Skeletal muscle tissue (tissue), 4 donors: ENCODE results near the gene OSTN. TPM values are rescaled to one million over a fixed set of nuclear protein-coding genes. Genes with fewer than 3 reads are reported as not detected.
"Not testable (repeated sequence)": the region's sequence is repeated elsewhere in the genome, so short reads cannot be mapped to it uniquely, and the experiment has no call there.

Source experiments
- H3K27ac ChIP-seq: one replicate; pipeline ENCODE4 v1.7.0; 2013; ENCODE audit warnings: mild to moderate bottlenecking, low read depth, low read length, inconsistent platforms
- H3K27me3 ChIP-seq, 3 donors: one replicate each; pipeline ENCODE4 v1.7.0; 2013; ENCODE audit warnings: low read length in 3 of 3; ENCODE audit not compliant: control insufficient read depth in 3 of 3, insufficient read depth in 3 of 3
- H3K36me3 ChIP-seq, 3 donors: one replicate each; pipeline ENCODE4 v1.7.0; 2013; ENCODE audit warnings: low read length in 3 of 3; ENCODE audit not compliant: control insufficient read depth in 3 of 3, insufficient read depth in 3 of 3
- H3K4me1 ChIP-seq, 3 donors: one replicate each; pipeline ENCODE4 v1.7.0; 2013; ENCODE audit warnings: low read length in 3 of 3, mild to moderate bottlenecking in 3 of 3; ENCODE audit not compliant: control insufficient read depth in 3 of 3, insufficient read depth in 3 of 3
- H3K4me3 ChIP-seq, 3 donors: one replicate each; pipeline ENCODE4 v1.7.0; 2013; ENCODE audit warnings: low read length in 3 of 3
- H3K9ac ChIP-seq, 3 donors: one replicate each; pipeline ENCODE4 v1.7.0; 2013; ENCODE audit warnings: low read length in 3 of 3, mild to moderate bottlenecking in 3 of 3, moderate library complexity in 2 of 3, low read depth in 1 of 3
- H3K9me3 ChIP-seq, 3 donors: one replicate each; pipeline ENCODE4 v1.7.0; 2013; ENCODE audit warnings: low read length in 3 of 3; ENCODE audit not compliant: control insufficient read depth in 3 of 3
- total RNA-seq: library from RNA; depleted of rRNA; stranded (reverse); fragments of >200 nt; gene quantifications from one replicate; pipeline ENCODE4 v1.2.3, GENCODE V29; 2014
- donor health status: Osteomylitis.

Gene OSTN
- total RNA-seq, 1 donor from 2014 or later: 6.8 TPM

GRCh38 chr3:191240486-191240885 lies 41.4 kb downstream of the OSTN start:
- H3K36me3 ChIP-seq: no peaks in the 10 kb centered on the region
- H3K27ac ChIP-seq: no peak overlapping the region
- H3K9me3 ChIP-seq: no peaks in the 10 kb centered on the region
- H3K27me3 ChIP-seq: no peaks in the 10 kb centered on the region
- no peak overlapping the region for H3K9ac ChIP-seq
- no peaks in the 10 kb centered on the region for H3K4me1 ChIP-seq
- H3K4me3 ChIP-seq: no peak overlapping the region

GRCh38 chr3:191244242-191244867 lies 45.3 kb downstream of the OSTN start:
- no peaks in the 10 kb centered on the region for H3K27me3 ChIP-seq

GRCh38 chr3:191246034-191246433 lies 47.0 kb downstream of the OSTN start:
- not testable (repeated sequence) for H3K4me3 ChIP-seq, H3K4me1 ChIP-seq, H3K9me3 ChIP-seq, H3K27me3 ChIP-seq, H3K27ac ChIP-seq, H3K9ac ChIP-seq, H3K36me3 ChIP-seq

More at GRCh38 chr3:191244242-191244867, 45.3 kb downstream of the OSTN start:
- no peak overlapping the region for H3K27ac ChIP-seq
- no peaks in the 10 kb centered on the region for H3K4me1 ChIP-seq
- no peak overlapping the region for H3K9ac ChIP-seq
- H3K9me3 ChIP-seq: no peaks in the 10 kb centered on the region
- no peak overlapping the region for H3K4me3 ChIP-seq
- H3K36me3 ChIP-seq: no peaks in the 10 kb centered on the region

DNA sequence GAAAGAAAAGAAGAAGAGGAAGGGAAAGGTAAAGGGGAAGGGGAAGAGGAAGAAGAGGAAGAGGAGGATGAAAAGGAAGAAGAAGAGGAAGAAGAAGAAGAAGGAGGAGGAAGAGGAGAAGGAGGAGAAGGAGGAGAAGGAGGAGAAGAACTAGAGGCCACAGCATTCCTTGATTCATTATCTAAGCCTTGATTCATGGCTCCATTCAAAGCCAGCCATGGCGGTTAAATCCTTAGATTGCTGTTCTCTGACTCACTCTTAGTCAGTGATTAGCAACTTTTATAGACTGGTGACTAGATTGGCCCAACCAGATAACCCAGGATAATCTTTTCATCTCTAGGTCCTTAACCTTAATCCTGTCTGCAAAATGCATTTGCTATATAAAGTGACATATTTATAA lies 47.6 kb downstream of the OSTN start:
- Histone ChIP-seq H3K27ac (no peak overlapping the region), H3K36me3 (no peaks in the 10 kb centered on the region), H3K27me3 (no peaks in the 10 kb centered on the region), H3K4me1 (no peaks in the 10 kb centered on the region), H3K9ac (no peak overlapping the region), H3K4me3 (no peak overlapping the region), H3K9me3 (no peaks in the 10 kb centered on the region)

DNA sequence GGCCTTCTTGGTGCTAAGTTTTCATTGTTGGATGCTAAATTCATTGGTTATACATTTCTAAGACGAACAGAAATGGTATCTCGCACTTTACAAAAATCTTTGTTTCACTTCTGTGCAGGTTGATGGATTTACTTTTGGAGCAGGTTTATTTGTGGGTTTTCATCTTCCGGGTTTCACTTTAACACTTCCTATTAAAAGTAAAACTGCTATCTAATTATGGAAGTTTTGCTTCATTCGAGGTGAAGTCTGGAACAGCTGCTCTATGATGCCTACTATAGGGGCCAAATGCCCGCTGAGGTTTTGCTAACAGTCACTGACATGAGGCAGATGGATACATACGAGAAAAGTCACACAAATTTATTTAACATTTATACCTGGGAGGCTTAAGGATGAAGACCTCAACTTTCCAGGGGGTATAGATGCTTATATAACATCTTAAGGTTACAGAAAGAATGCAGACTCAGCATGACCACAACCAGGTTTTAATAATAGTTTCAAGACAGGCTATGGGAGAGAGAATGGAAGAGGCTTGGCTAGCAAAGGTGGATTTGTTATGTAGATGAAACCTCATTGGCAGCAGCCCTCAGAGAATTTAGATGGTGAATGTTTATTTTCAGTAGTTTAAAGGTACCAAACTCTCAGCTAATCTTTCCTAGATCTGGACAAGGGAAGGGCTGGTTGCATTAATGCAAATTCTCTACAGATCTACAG lies 54.2 kb downstream of the OSTN start:
- Histone ChIP-seq H3K9ac (no peak overlapping the region), H3K36me3 (no peaks in the 10 kb centered on the region), H3K27me3 (no peaks in the 10 kb centered on the region), H3K4me3 (no peak overlapping the region), H3K27ac (no peak overlapping the region), H3K9me3 (no peaks in the 10 kb centered on the region), H3K4me1 (no peaks in the 10 kb centered on the region)

- no peak overlapping the region for H3K9ac ChIP-seq
- no peaks in the 10 kb centered on the region for H3K9me3 ChIP-seq
- H3K27ac ChIP-seq: no peak overlapping the region
- H3K36me3 ChIP-seq: no peaks in the 10 kb centered on the region
- H3K4me3 ChIP-seq: no peak overlapping the region
- H3K4me1 ChIP-seq: no peaks in the 10 kb centered on the region
- no peaks in the 10 kb centered on the region for H3K27me3 ChIP-seq
Measured at GRCh38 chr3:191254098-191254873, 55.2 kb downstream of the OSTN start.

DNA sequence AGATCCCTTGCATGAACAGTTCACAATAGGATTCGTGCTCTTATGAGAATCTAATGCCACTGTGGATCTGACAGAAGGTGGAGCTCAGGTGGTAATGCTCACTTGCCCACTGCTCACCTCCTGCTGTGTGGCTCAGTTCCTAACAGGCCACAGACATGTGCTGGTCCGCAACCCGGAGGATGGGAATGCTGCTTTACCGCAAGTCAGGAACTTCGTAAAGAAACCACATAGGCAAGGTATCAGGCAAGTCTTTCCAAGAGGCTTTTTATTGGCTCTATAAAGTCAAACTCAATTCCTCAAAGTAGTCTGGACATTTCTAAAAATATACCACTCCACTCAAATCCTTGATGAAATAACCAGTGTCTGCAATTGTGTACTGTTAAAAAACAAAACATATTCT lies 56.1 kb downstream of the OSTN start:
- no peak overlapping the region for H3K27ac ChIP-seq
- no peaks in the 10 kb centered on the region for H3K36me3 ChIP-seq
- H3K4me1 ChIP-seq: no peaks in the 10 kb centered on the region
- no peak overlapping the region for H3K4me3 ChIP-seq
- no peaks in the 10 kb centered on the region for H3K27me3 ChIP-seq
- H3K9me3 ChIP-seq: no peaks in the 10 kb centered on the region
- H3K9ac ChIP-seq: no peak overlapping the region

GRCh38 chr3:191256405-191256804 lies 57.4 kb downstream of the OSTN start:
- Histone ChIP-seq H3K9ac (no peak overlapping the region), H3K27ac (no peak overlapping the region), H3K27me3 (no peaks in the 10 kb centered on the region), H3K4me3 (no peak overlapping the region), H3K9me3 (no peaks in the 10 kb centered on the region), H3K4me1 (no peaks in the 10 kb centered on the region), H3K36me3 (no peaks in the 10 kb centered on the region)

- Histone ChIP-seq H3K4me3 (no peak overlapping the region), H3K27me3 (no peaks in the 10 kb centered on the region), H3K9ac (no peak overlapping the region), H3K27ac (no peak overlapping the region), H3K36me3 (no peaks in the 10 kb centered on the region), H3K4me1 (no peaks in the 10 kb centered on the region), H3K9me3 (no peaks in the 10 kb centered on the region)
Measured at GRCh38 chr3:191257286-191257685, 58.2 kb downstream of the OSTN start.

DNA sequence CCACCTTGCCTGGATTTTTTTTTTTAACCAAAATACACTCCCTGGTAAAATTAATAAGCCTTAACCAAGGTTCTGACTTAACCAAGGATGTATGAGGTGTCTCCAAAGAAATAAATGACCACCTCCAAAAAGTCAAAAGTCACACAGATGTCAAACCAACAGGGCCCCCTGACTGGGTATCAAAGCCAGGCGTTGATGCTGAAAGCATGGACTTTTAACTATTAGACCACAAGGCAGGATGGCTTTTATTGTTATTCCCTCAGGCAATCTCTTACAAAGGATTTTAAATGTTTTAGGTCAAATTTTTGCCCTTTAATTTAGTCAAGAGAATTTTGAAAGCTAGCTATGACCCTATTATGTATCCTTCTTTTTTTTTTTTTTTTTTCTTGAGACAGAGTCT lies 60.4 kb downstream of the OSTN start:
- Histone ChIP-seq H3K27me3 (no peaks in the 10 kb centered on the region), H3K4me1 (no peaks in the 10 kb centered on the region), H3K9me3 (no peaks in the 10 kb centered on the region), H3K36me3 (no peaks in the 10 kb centered on the region), H3K27ac (no peak overlapping the region), H3K9ac (no peak overlapping the region), H3K4me3 (no peak overlapping the region)
